Memory B cell (primary cell): Measurements from ENCODE around the gene PTX3.

Experiments
- ATAC-seq: fragments of 150-1000 bp; cut with Tn5 transposase; 2 replicates; pipeline ENCODE4 v1.10.0; 2021; ENCODE audit warnings: low read depth, mild to moderate bottlenecking, moderate library complexity
- DNase-seq, 2 donors: peaks; one replicate each; pipeline ENCODE4 v3.0.0; 2022; ENCODE audit warnings: low spot score in 2 of 2
- H3K27ac Mint-ChIP-seq: one replicate; pipeline ENCODE4 v1.8.0; 2022; ENCODE audit warnings: mild to moderate bottlenecking, moderate library complexity, mixed read lengths
- H3K27me3 Mint-ChIP-seq: one replicate; pipeline ENCODE4 v1.8.0; 2022; ENCODE audit warnings: mixed read lengths
- H3K36me3 Mint-ChIP-seq: one replicate; pipeline ENCODE4 v1.8.0; 2022; ENCODE audit warnings: mild to moderate bottlenecking, mixed read lengths
- H3K4me1 Mint-ChIP-seq: one replicate; pipeline ENCODE4 v1.8.0; 2022; ENCODE audit warnings: mixed read lengths
- H3K4me3 Mint-ChIP-seq: one replicate; pipeline ENCODE4 v1.8.0; 2022; ENCODE audit warnings: mild to moderate bottlenecking, moderate library complexity, mixed read lengths
- H3K9me3 Mint-ChIP-seq: one replicate; pipeline ENCODE4 v1.8.0; 2022; ENCODE audit warnings: mixed read lengths

PTX3 gene

GRCh38 chr3:157436583-157437291 lies at the start of gene PTX3:
TSS of gene PTX3 (plus strand) at chr3:157436850. CDS start at chr3:157436934, 84 bp downstream.
- peaks cover 2% of the 10 kb centered on the region for H3K36me3 Mint-ChIP-seq
- ATAC-seq (no peak), DNase-seq (no peak)
- H3K27me3 Mint-ChIP-seq, result peaks cover 10% of the 10 kb centered on the region
- peaks cover 3% of the 10 kb centered on the region for H3K4me1 Mint-ChIP-seq
- H3K27ac Mint-ChIP-seq, result no peak within 1 kb of the TSS
- H3K9me3 Mint-ChIP-seq, result peaks cover 2% of the 10 kb centered on the region
- no peak within 1 kb of the TSS for H3K4me3 Mint-ChIP-seq

GRCh38 chr3:157387708-157388435 lies 48.8 kb upstream of the PTX3 start:
- H3K27me3 Mint-ChIP-seq, result no peaks in the 10 kb centered on the region
- ATAC-seq, result no peak
- H3K36me3 Mint-ChIP-seq, result no peaks in the 10 kb centered on the region
- H3K4me3 Mint-ChIP-seq, result no peak overlapping the region
- no peak for DNase-seq
- H3K27ac Mint-ChIP-seq, result no peak overlapping the region
- H3K4me1 Mint-ChIP-seq, result no peaks in the 10 kb centered on the region
- peaks cover 6% of the 10 kb centered on the region for H3K9me3 Mint-ChIP-seq

- no peak overlapping the region for H3K4me3 Mint-ChIP-seq
- no peaks in the 10 kb centered on the region for H3K4me1 Mint-ChIP-seq
- DNase-seq (no peak), ATAC-seq (no peak)
- no peak overlapping the region for H3K27ac Mint-ChIP-seq
- peaks cover 7% of the 10 kb centered on the region for H3K9me3 Mint-ChIP-seq
- no peaks in the 10 kb centered on the region for H3K27me3 Mint-ChIP-seq
- no peaks in the 10 kb centered on the region for H3K36me3 Mint-ChIP-seq
Measured at GRCh38 chr3:157388976-157389375, 47.7 kb upstream of the PTX3 start.

- H3K36me3 Mint-ChIP-seq, result no peaks in the 10 kb centered on the region
- H3K9me3 Mint-ChIP-seq, result peaks cover 8% of the 10 kb centered on the region
- H3K4me1 Mint-ChIP-seq, result no peaks in the 10 kb centered on the region
- H3K27me3 Mint-ChIP-seq, result peaks cover under 1% of the 10 kb centered on the region
- no peak overlapping the region for H3K4me3 Mint-ChIP-seq
- DNase-seq, result no peak
- no peak for ATAC-seq
- no peak overlapping the region for H3K27ac Mint-ChIP-seq
Measured at GRCh38 chr3:157390713-157391515, 45.7 kb upstream of the PTX3 start.

- no peaks in the 10 kb centered on the region for H3K36me3 Mint-ChIP-seq
- no peak overlapping the region for H3K27ac Mint-ChIP-seq
- no peak for ATAC-seq
- peaks cover 11% of the 10 kb centered on the region for H3K9me3 Mint-ChIP-seq
- DNase-seq, result no peak
- no peaks in the 10 kb centered on the region for H3K4me1 Mint-ChIP-seq
- H3K27me3 Mint-ChIP-seq, result peaks cover 2% of the 10 kb centered on the region
- H3K4me3 Mint-ChIP-seq, result no peak overlapping the region
Measured at GRCh38 chr3:157392104-157392503, 44.5 kb upstream of the PTX3 start.

DNA sequence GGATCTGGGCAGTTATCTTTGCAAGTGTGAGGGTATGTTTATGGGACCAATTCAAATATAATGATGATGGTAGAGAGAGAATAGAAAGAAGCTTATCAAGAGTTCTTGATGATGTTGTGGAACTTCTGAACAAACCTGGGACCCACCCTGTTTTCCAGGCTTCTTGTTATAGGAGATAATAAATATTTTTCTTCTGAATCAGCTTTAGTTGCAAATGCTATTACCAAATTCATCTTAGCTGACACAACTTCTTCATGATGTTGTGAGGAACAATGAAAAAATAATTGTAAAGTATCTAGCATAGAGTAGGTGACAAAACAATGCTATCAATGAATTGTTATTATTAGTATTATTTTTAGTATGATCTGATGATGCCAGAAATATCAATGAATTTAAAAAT lies 43.5 kb upstream of the PTX3 start:
- peaks cover 11% of the 10 kb centered on the region for H3K9me3 Mint-ChIP-seq
- H3K4me3 Mint-ChIP-seq, result no peak overlapping the region
- H3K27me3 Mint-ChIP-seq, result peaks cover 6% of the 10 kb centered on the region
- H3K4me1 Mint-ChIP-seq, result no peaks in the 10 kb centered on the region
- no peak overlapping the region for H3K27ac Mint-ChIP-seq
- DNase-seq, result no peak
- no peaks in the 10 kb centered on the region for H3K36me3 Mint-ChIP-seq
- no peak for ATAC-seq

DNA sequence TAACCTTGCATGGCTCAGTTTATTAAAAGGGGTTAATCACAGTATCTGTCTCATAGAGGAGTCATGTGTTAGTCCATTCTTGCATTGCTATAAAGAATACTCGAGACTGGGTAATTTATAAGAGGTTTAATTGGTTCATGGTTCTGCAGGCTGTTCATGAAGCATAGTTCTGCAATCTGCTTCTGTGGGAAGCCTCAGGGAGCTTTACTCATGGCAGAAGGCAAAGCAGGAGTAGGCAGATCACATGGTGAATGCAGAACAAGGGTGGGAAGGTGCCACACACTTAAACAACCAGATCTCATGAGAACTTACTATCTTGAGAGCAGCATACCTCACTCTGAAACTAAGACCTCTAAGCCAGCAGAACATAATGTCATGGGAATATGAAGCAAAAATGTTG lies 42.2 kb upstream of the PTX3 start:
- Mint-ChIP-seq H3K27ac (no peak overlapping the region), H3K9me3 (peaks cover 11% of the 10 kb centered on the region), H3K27me3 (peaks cover 6% of the 10 kb centered on the region), H3K4me3 (no peak overlapping the region), H3K36me3 (no peaks in the 10 kb centered on the region), H3K4me1 (no peaks in the 10 kb centered on the region)
- no peak for ATAC-seq
- DNase-seq, result no peak

DNA sequence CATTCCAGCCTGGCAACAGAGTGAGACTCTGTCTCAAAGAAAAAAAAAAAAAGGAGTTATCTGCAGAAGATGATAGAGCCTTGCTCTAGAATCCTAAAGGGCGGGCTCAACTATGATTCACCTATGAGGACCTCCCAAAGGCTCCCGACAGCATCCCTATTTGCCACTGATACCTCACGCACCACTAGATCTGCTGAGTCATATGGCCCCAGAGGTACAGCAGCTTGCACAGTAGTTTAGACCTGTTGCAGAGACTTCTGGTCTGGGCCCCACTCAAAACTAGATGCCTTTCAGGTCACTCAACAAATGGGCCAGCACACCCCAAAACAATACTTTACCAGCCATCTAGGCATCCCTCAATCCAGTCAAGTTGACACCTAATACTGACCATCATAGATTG lies 38.1 kb upstream of the PTX3 start:
- Mint-ChIP-seq H3K9me3 (peaks cover 4% of the 10 kb centered on the region), H3K4me1 (no peaks in the 10 kb centered on the region), H3K27me3 (peaks cover 6% of the 10 kb centered on the region), H3K27ac (no peak overlapping the region), H3K4me3 (no peak overlapping the region), H3K36me3 (no peaks in the 10 kb centered on the region)
- DNase-seq, result no peak
- ATAC-seq, result no peak

DNA sequence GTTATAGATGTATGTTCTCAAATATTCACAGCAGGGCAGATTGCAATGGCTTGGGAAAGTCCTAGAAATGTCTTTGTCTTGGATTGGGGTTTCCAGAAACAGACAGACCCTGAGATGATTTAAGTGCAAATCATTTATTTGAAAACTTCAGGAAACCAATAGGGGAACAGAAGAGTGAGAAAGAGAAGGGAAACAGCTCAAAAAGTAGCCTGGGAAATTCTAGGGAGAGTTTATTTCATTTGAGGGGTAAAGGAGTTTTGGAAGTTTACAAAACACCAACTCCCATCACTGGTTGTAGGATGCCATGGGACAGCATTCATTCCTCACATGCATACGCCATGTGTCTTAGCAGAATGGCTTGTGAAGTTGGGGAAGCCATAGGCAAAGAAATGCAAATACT lies 32.3 kb upstream of the PTX3 start:
- H3K27me3 Mint-ChIP-seq, result no peaks in the 10 kb centered on the region
- ATAC-seq, result no peak
- H3K9me3 Mint-ChIP-seq, result no peaks in the 10 kb centered on the region
- no peak overlapping the region for H3K27ac Mint-ChIP-seq
- H3K36me3 Mint-ChIP-seq, result no peaks in the 10 kb centered on the region
- H3K4me3 Mint-ChIP-seq, result no peak overlapping the region
- H3K4me1 Mint-ChIP-seq, result no peaks in the 10 kb centered on the region
- DNase-seq, result no peak

DNA sequence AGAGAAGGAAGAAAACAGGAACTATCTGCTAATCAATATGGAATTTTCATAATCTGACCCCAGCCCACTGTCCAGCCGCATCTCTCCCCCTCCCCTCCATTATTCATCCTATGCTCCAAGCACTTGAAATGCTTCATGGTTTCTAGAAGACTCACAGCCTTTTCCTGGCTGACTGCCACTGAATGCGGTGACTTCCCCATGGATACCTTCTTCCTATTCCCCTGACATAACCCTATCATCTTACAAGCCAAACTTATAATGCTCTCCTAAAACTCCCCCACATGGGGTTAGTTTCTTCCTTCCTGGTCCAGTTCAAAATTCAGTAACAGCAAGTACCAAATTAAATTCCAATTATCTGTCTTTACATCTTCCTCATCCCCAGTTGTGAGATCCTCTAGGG lies 31.2 kb upstream of the PTX3 start:
- DNase-seq (no peak), ATAC-seq (no peak)
- Mint-ChIP-seq H3K27me3 (no peaks in the 10 kb centered on the region), H3K27ac (no peak overlapping the region), H3K9me3 (no peaks in the 10 kb centered on the region), H3K36me3 (no peaks in the 10 kb centered on the region), H3K4me3 (no peak overlapping the region), H3K4me1 (no peaks in the 10 kb centered on the region)

GRCh38 chr3:157406394-157406793 lies 30.3 kb upstream of the PTX3 start:
- no peaks in the 10 kb centered on the region for H3K27me3 Mint-ChIP-seq
- H3K9me3 Mint-ChIP-seq, result no peaks in the 10 kb centered on the region

GRCh38 chr3:157407769-157408168 lies 28.9 kb upstream of the PTX3 start:
- no peak for DNase-seq

More at GRCh38 chr3:157406394-157406793, 30.3 kb upstream of the PTX3 start:
- ATAC-seq (no peak), DNase-seq (no peak)
- no peak overlapping the region for H3K27ac Mint-ChIP-seq
- H3K4me1 Mint-ChIP-seq, result no peaks in the 10 kb centered on the region
- H3K4me3 Mint-ChIP-seq, result no peak overlapping the region
- H3K36me3 Mint-ChIP-seq, result no peaks in the 10 kb centered on the region

DNA sequence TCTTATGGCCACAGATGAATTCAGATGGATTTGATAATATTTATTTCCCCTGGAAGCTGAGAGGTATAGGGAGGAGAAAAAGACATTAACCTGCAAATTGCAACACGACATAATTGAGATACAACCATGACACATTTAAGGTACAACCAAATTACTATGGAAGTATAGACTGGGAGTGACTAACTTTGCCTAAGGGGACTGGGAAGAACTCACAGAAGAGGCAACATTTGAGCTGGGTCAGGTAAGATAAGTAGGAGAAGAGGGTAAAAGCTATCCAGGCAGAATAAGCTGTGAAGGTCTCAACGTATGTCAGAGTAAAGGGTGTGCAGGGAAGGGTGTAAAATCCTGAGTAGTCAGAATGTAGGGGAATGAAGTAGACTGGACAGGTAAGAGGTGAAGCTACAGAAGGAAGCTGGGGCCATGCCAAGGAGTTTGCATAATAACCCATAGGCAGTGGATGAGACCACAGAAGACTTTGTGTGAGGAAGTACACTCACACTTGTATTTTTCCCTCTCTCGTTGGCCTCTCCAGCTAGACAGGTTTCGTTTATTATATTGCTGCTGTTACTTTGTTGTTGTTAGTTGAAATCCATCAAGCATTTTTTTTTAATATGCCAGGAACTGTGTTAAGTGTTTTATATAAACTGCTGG lies 28.0 kb upstream of the PTX3 start:
- Mint-ChIP-seq H3K36me3 (no peaks in the 10 kb centered on the region), H3K27me3 (peaks cover 2% of the 10 kb centered on the region), H3K4me3 (no peak overlapping the region), H3K27ac (no peak overlapping the region), H3K9me3 (no peaks in the 10 kb centered on the region), H3K4me1 (no peaks in the 10 kb centered on the region)
- DNase-seq (no peak), ATAC-seq (no peak)

More at GRCh38 chr3:157407769-157408168, 28.9 kb upstream of the PTX3 start:
- Mint-ChIP-seq H3K9me3 (no peaks in the 10 kb centered on the region), H3K27me3 (no peaks in the 10 kb centered on the region), H3K4me3 (no peak overlapping the region), H3K27ac (no peak overlapping the region), H3K36me3 (no peaks in the 10 kb centered on the region), H3K4me1 (no peaks in the 10 kb centered on the region)
- ATAC-seq, result no peak

DNA sequence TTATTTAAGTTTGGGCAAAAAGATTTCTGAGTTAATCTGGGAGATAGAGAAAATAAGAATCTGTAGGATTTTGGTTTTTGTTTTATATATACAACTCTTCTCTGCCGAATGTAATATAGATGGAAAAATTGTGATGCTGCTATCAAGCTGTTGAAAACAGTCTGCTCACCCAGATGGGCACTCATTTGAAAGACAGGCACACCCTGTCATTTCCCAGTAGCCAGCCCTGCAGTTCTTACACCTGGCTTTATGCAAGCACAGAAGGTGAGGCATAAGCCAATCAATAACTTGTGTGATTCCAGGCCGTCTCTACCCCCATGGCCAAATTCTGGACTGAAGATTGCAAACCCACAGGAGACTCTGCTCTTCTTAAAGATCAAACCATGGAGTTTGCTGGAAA lies 27.1 kb upstream of the PTX3 start:
- Mint-ChIP-seq H3K36me3 (no peaks in the 10 kb centered on the region), H3K27me3 (peaks cover 3% of the 10 kb centered on the region), H3K27ac (no peak overlapping the region), H3K9me3 (no peaks in the 10 kb centered on the region), H3K4me3 (no peak overlapping the region), H3K4me1 (no peaks in the 10 kb centered on the region)
- no peak for ATAC-seq
- DNase-seq, result no peak
